HepG2 (cell line): ENCODE data around the gene ASTN2. TPM values are rescaled to one million over a fixed set of nuclear protein-coding genes. Genes with fewer than 3 reads are reported as not detected.

ENCODE experiments used
- CREB1 ChIP-seq, 2 experiments: fragments of 450-650 bp in 1 of 2; IDR thresholded peaks; 2 replicates each; pipeline ENCODE4 v1.6.1; 2016 to 2017; ENCODE audit warnings: control low read depth in 1 of 2, mild to moderate bottlenecking in 1 of 2, missing compliant biosample characterization in 1 of 2, missing genetic modification characterization in 1 of 2
- GMEB1 ChIP-seq: sonication (generic); formaldehyde crosslinking; IDR thresholded peaks from 2 replicates; pipeline ENCODE4 v1.5.1; 2020; ENCODE audit warnings: missing genetic modification reagents, mild to moderate bottlenecking, borderline replicate concordance
- MNT ChIP-seq: fragments of 450-650 bp; IDR thresholded peaks from 2 replicates; pipeline ENCODE4 v1.6.1; 2016
- PRMT3 ChIP-seq: sonication (generic); formaldehyde crosslinking; IDR thresholded peaks from 2 replicates; pipeline ENCODE4 v1.8.1; 2022; ENCODE audit warnings: low read depth, mild to moderate bottlenecking, moderate library complexity, missing genetic modification reagents, borderline replicate concordance
- THAP11 ChIP-seq: IDR thresholded peaks from 2 replicates; pipeline ENCODE4 v1.6.1; 2016; ENCODE audit warnings: missing biosample characterization, missing genetic modification reagents
- ZNF101 ChIP-seq: sonication (generic); formaldehyde crosslinking; IDR thresholded peaks from 2 replicates; pipeline ENCODE4 v1.4.0; 2020; ENCODE audit warnings: mild to moderate bottlenecking, low read depth, missing genetic modification reagents, borderline replicate concordance
- ZNF143 ChIP-seq: sonication (generic); formaldehyde crosslinking; IDR thresholded peaks from 2 replicates; pipeline ENCODE4 v1.4.0; 2020; ENCODE audit warnings: missing genetic modification reagents
- ZNF234 ChIP-seq: sonication (generic); formaldehyde crosslinking; conservative IDR thresholded peaks from 2 replicates; pipeline ENCODE4 v1.5.1; 2020; ENCODE audit warnings: mild to moderate bottlenecking, missing genetic modification reagents
- ZNF264 ChIP-seq: sonication (generic); formaldehyde crosslinking; IDR thresholded peaks from 2 replicates; pipeline ENCODE4 v1.4.0; 2020; ENCODE audit warnings: missing genetic modification reagents
- ZNF282 ChIP-seq: fragments of 450-650 bp; IDR thresholded peaks from 2 replicates; pipeline ENCODE4 v1.6.1; 2018; ENCODE audit not compliant: partially characterized antibody
- ZNF598 ChIP-seq: sonication (generic); formaldehyde crosslinking; IDR thresholded peaks from 2 replicates; pipeline ENCODE4 v1.5.1; 2020; ENCODE audit warnings: mild to moderate bottlenecking, missing genetic modification reagents, borderline replicate concordance
- ZSCAN21 ChIP-seq: sonication (generic); formaldehyde crosslinking; IDR thresholded peaks from 2 replicates; pipeline ENCODE4 v1.8.0; 2022; ENCODE audit warnings: mild to moderate bottlenecking, missing genetic modification reagents, moderate library complexity, borderline replicate concordance
- polyA plus RNA-seq, 8 experiments: library from polyadenylated mRNA; depleted of rRNA in 3 of 8; stranded (reverse) in 7 of 8; unstranded in 1 of 8; fragments of >200 nt; fragmentation: Illumina TruSeq in 4 of 8; extraction: Trizol in 4 of 8; gene quantifications; 2 replicates each; pipeline versions ENCODE4 v1.2.1 to v1.2.3, GENCODE V29; 2011 to 2016; ENCODE audit warnings: low read depth in 4 of 8, missing spikeins in 1 of 8, mixed read lengths in 1 of 8; ENCODE audit not compliant: insufficient read depth in 1 of 8
- total RNA-seq, 5 experiments: library from RNA; depleted of rRNA; stranded (reverse); fragments of >200 nt; fragmentation: Illumina TruSeq; extraction: Trizol; gene quantifications; 2 replicates each; pipeline ENCODE4 v1.2.3, GENCODE V29; 2016; ENCODE audit warnings: low read depth in 1 of 5
- TF ChIP-seq, protein P1 (sequence below): sonication (generic); formaldehyde crosslinking; IDR thresholded peaks from 2 replicates; pipeline ENCODE4 v1.9.0; 2021; ENCODE audit warnings: missing genetic modification reagents, mild to moderate bottlenecking, borderline replicate concordance
- TF ChIP-seq, protein P2 (sequence below), 2 experiments: fragments of 450-650 bp in 1 of 2; sonication (generic) in 1 of 2; formaldehyde crosslinking in 1 of 2; IDR thresholded peaks; 2 replicates each; pipeline versions ENCODE4 v1.6.1 to v1.8.0; 2016 to 2022; ENCODE audit warnings: antibody characterized with exemption in 1 of 2, mild to moderate bottlenecking in 1 of 2, missing genetic modification reagents in 1 of 2

The ASTN2 gene
- total and polyA plus RNA-seq, 2 of the 13 experiments (the other 11 are each of a cell fraction or from before 2014, with no cell fraction given), result 5.2 to 13.5 TPM

- TF ChIP-seq THAP11 (peak; percentile 55), ZNF598 (CRISPR knock-in tag) (peak; percentile 68; the same call in 1 of the 2 replicates), CREB1 (IDR thresholded peaks at IDR 0.05) (no peak), CREB1 (CRISPR knock-in tag; IDR thresholded peaks at IDR 0.05) (0 out of 2 replicates have a peak, but pooled peaks have one; percentile 41), ZNF143 (no peak), ZNF264 (CRISPR knock-in tag) (no peak), ZNF101 (no peak), ZSCAN21 (CRISPR knock-in tag) (peak; percentile 71; the same call in 1 of the 2 replicates), ZNF234 (no peak), GMEB1 (CRISPR knock-in tag) (no peak), PRMT3 (CRISPR knock-in tag) (no peak), ZNF282 (no peak), MNT (no peak)
- TF ChIP-seq, protein P1, sequence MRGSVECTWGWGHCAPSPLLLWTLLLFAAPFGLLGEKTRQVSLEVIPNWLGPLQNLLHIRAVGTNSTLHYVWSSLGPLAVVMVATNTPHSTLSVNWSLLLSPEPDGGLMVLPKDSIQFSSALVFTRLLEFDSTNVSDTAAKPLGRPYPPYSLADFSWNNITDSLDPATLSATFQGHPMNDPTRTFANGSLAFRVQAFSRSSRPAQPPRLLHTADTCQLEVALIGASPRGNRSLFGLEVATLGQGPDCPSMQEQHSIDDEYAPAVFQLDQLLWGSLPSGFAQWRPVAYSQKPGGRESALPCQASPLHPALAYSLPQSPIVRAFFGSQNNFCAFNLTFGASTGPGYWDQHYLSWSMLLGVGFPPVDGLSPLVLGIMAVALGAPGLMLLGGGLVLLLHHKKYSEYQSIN (CRISPR knock-in tag), result no peak
- TF ChIP-seq, protein P2, sequence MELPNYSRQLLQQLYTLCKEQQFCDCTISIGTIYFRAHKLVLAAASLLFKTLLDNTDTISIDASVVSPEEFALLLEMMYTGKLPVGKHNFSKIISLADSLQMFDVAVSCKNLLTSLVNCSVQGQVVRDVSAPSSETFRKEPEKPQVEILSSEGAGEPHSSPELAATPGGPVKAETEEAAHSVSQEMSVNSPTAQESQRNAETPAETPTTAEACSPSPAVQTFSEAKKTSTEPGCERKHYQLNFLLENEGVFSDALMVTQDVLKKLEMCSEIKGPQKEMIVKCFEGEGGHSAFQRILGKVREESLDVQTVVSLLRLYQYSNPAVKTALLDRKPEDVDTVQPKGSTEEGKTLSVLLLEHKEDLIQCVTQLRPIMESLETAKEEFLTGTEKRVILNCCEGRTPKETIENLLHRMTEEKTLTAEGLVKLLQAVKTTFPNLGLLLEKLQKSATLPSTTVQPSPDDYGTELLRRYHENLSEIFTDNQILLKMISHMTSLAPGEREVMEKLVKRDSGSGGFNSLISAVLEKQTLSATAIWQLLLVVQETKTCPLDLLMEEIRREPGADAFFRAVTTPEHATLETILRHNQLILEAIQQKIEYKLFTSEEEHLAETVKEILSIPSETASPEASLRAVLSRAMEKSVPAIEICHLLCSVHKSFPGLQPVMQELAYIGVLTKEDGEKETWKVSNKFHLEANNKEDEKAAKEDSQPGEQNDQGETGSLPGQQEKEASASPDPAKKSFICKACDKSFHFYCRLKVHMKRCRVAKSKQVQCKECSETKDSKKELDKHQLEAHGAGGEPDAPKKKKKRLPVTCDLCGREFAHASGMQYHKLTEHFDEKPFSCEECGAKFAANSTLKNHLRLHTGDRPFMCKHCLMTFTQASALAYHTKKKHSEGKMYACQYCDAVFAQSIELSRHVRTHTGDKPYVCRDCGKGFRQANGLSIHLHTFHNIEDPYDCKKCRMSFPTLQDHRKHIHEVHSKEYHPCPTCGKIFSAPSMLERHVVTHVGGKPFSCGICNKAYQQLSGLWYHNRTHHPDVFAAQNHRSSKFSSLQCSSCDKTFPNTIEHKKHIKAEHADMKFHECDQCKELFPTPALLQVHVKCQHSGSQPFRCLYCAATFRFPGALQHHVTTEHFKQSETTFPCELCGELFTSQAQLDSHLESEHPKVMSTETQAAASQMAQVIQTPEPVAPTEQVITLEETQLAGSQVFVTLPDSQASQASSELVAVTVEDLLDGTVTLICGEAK (IDR thresholded peaks at IDR 0.05), result no peak
- TF ChIP-seq, protein P2 (CRISPR knock-in tag; IDR thresholded peaks at IDR 0.05), result peak; percentile 50; the same call in 1 of the 2 replicates
Observed at GRCh38 chr9:116549061-116549664, 865.7 kb downstream of the ASTN2 start (continued).
